ENCODE data around the gene MFSD11.

DNA sequence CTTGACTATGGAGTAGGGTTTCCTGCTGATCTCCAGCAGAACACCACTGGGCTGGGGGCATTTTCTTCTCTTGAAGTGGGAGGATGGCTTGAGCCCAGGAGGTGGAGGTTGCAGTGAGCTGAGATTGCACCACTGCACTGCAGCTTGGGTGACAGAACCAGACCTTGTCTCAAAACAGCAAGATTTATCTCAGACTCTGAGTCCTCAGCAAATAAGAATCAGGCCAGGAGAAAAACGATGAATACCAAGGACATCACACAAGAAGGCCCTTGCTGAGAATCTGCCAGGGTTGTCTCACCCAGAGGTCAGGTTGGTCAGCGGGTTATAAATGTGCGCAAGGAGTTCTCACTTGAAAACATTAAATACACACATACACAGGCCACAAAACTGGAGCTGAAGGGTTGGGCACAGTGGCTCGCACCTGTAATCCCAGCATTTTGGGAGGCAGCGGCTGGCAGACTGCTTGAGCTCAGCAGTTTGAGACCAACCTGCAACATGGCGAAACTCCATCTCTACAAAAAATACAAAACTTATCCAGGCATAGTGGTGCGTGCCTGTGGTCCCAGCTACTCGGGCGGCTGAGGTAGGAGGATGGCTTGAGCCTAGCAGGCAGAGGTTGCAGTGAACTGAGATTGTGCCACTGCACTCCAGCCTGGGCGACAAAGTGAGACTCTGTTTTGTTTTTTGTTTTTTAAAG lies 34.8 kb upstream of the MFSD11 start:
- no peak for TF ChIP-seq EP300 (conservative IDR thresholded peaks at IDR 0.05; ENCODE audit: poor library complexity, severe bottlenecking)
- no peak for TF ChIP-seq EZH2 (IDR thresholded peaks at IDR 0.05; ENCODE audit: borderline replicate concordance, insufficient read depth, low read length, poor library complexity, severe bottlenecking)

Measured in neural cell (in vitro differentiated cells).